ENCODE results near the gene BCAP31. TPM values are rescaled to one million over a fixed set of nuclear protein-coding genes. Genes with fewer than 3 reads are reported as not detected.
"Not testable (repeated sequence)": the region's sequence is repeated elsewhere in the genome, so short reads cannot be mapped to it uniquely, and the experiment has no call there.

The BCAP31 gene
- total and polyA plus RNA-seq, 3 donors from 2014 or later = 149 to 222 (median 153) TPM

- intact Hi-C loops (cut with DNase I; ENCODE audit: low total_unique reads) = no loop called here
- Histone ChIP-seq H3K4me1 (no peaks in the 10 kb centered on the region), H3K27ac (no peak overlapping the region), H3K9me3 (no peaks in the 10 kb centered on the region), H3K4me3 (no peak overlapping the region), H3K36me3 (ENCODE audit: low read depth, missing control alignments) (no peaks in the 10 kb centered on the region), H3K27me3 (no peaks in the 10 kb centered on the region)
- DNase-seq = peak; percentile 70
- TF ChIP-seq POLR2A (IDR thresholded peaks at IDR 0.05) (no peak), CTCF (IDR thresholded peaks at IDR 0.05) (peak; percentile 31 to 59 (median 49))
- WGBS, 2 donors = 29 to 36% methylated on average over 5 to 11 of the region's 13 CpGs
These were observed 15.8 kb downstream of the BCAP31 start for GRCh38 chrX:153708415-153708814.

- Histone ChIP-seq H3K27ac (no peak overlapping the region), H3K36me3 (ENCODE audit: low read depth, missing control alignments) (no peaks in the 10 kb centered on the region), H3K9me3 (no peaks in the 10 kb centered on the region), H3K27me3 (no peaks in the 10 kb centered on the region), H3K4me3 (no peak overlapping the region), H3K4me1 (peaks cover 3% of the 10 kb centered on the region)
- TF ChIP-seq CTCF (IDR thresholded peaks at IDR 0.05) = no peak
- TF ChIP-seq POLR2A (IDR thresholded peaks at IDR 0.05) = no peak
- DNase-seq = no peak
- 86 to 89% methylated on average over 1 to 6 of the region's 6 CpGs for WGBS, 2 donors
- intact Hi-C loops (cut with DNase I; ENCODE audit: low total_unique reads) = no loop called here
These were observed 16.8 kb downstream of the BCAP31 start for GRCh38 chrX:153707406-153707805.

- Histone ChIP-seq H3K27ac (no peak overlapping the region), H3K36me3 (ENCODE audit: low read depth, missing control alignments) (no peaks in the 10 kb centered on the region), H3K4me3 (no peak overlapping the region), H3K4me1 (peaks cover 3% of the 10 kb centered on the region), H3K27me3 (no peaks in the 10 kb centered on the region), H3K9me3 (no peaks in the 10 kb centered on the region)
- intact Hi-C loops (cut with DNase I; ENCODE audit: low total_unique reads) = no loop called here
- TF ChIP-seq POLR2A (IDR thresholded peaks at IDR 0.05) = no peak
- TF ChIP-seq CTCF (IDR thresholded peaks at IDR 0.05) = no peak
- WGBS, 2 donors = 80 to 94% methylated on average over 7 of the region's 9 CpGs
- no peak for DNase-seq
These were observed 17.4 kb downstream of the BCAP31 start for GRCh38 chrX:153706799-153707198.

- WGBS, 2 donors = 88 to 100% methylated on average over 3 to 13 of the region's 18 CpGs
- DNase-seq; H3K27ac ChIP-seq; H3K27me3 ChIP-seq; H3K36me3 ChIP-seq (ENCODE audit: low read depth, missing control alignments); H3K4me1 ChIP-seq; H3K9me3 ChIP-seq; intact Hi-C loops (cut with DNase I; ENCODE audit: low total_unique reads); H3K4me3 ChIP-seq: not testable (repeated sequence)
These were observed 18.7 kb downstream of the BCAP31 start for GRCh38 chrX:153705403-153706060.

GRCh38 chrX:153704631-153705402 lies 19.4 kb downstream of the BCAP31 start:
- H3K36me3 ChIP-seq (ENCODE audit: low read depth, missing control alignments); DNase-seq; intact Hi-C loops (cut with DNase I; ENCODE audit: low total_unique reads); H3K4me1 ChIP-seq; H3K4me3 ChIP-seq; H3K27ac ChIP-seq; H3K9me3 ChIP-seq; H3K27me3 ChIP-seq: not testable (repeated sequence)
- WGBS, 2 donors = 70 to 82% methylated on average over 2 to 11 of the region's 12 CpGs
